HEK293T (cell line): Measurements from ENCODE around the gene LRRC73.

ENCODE experiments used
- BHLHE40 ChIP-seq: fragments of 450-650 bp; IDR thresholded peaks from 2 replicates; pipeline ENCODE4 v1.6.1; 2016; ENCODE audit warnings: mild to moderate bottlenecking, moderate library complexity, borderline replicate concordance
- ELF4 ChIP-seq: fragments of 450-650 bp; IDR thresholded peaks from 2 replicates; pipeline ENCODE4 v1.6.1; 2017; ENCODE audit warnings: antibody characterized with exemption
- FOXA1 ChIP-seq: fragments of 450-650 bp; IDR thresholded peaks from 2 replicates; pipeline ENCODE4 v1.6.1; 2016; ENCODE audit warnings: mild to moderate bottlenecking
- FOXK2 ChIP-seq: fragments of 450-650 bp; IDR thresholded peaks from 2 replicates; pipeline ENCODE4 v1.6.1; 2016; ENCODE audit warnings: mild to moderate bottlenecking
- FOXM1 ChIP-seq: fragments of 450-650 bp; IDR thresholded peaks from 2 replicates; pipeline ENCODE4 v1.6.1; 2017; ENCODE audit warnings: mild to moderate bottlenecking, borderline replicate concordance
- HDGF ChIP-seq: fragments of 450-650 bp; IDR thresholded peaks from 2 replicates; pipeline ENCODE4 v1.6.1; 2017; ENCODE audit warnings: antibody characterized with exemption, borderline replicate concordance
- PKNOX1 ChIP-seq: fragments of 450-650 bp; IDR thresholded peaks from 2 replicates; pipeline ENCODE4 v1.6.1; 2016
- SP1 ChIP-seq: fragments of 450-650 bp; IDR thresholded peaks from 2 replicates; pipeline ENCODE4 v1.6.1; 2017
- SUZ12 ChIP-seq: fragments of 450-650 bp; IDR thresholded peaks from 2 replicates; pipeline ENCODE4 v1.6.1; 2016; ENCODE audit warnings: mild to moderate bottlenecking
- TARDBP ChIP-seq: fragments of 450-650 bp; IDR thresholded peaks from 2 replicates; pipeline ENCODE4 v1.6.1; 2016

GRCh38 chr6:43490523-43490939 lies 19.6 kb downstream of the LRRC73 start:
- TF ChIP-seq SP1, result no peak
- no peak for TF ChIP-seq FOXK2
- no peak for TF ChIP-seq ELF4
- TF ChIP-seq FOXA1, result no peak
- no peak for TF ChIP-seq PKNOX1
- TF ChIP-seq TARDBP, result no peak
- no peak for TF ChIP-seq SUZ12
- no peak for TF ChIP-seq BHLHE40
- no peak for TF ChIP-seq FOXM1
- TF ChIP-seq HDGF, result no peak
